KG1 (cell line): ENCODE measurements around the gene CALML3.
"Not testable (repeated sequence)": the region's sequence is repeated elsewhere in the genome, so short reads cannot be mapped to it uniquely, and the experiment has no call there.

Experiments used
- DNase-seq: peaks from one replicate; lab custom pipeline; 2025; lab: John Stamatoyannopoulos, UW

Gene CALML3

GRCh38 chr10:5524641-5525560 is at the start of gene CALML3:
CALML3 (plus strand) TSS chr10:5524961; CDS start chr10:5525086, 125 bp downstream.
- no peak for DNase-seq

GRCh38 chr10:5475088-5475487 is 49.7 kb upstream of the CALML3 start:
- not testable (repeated sequence) for DNase-seq

GRCh38 chr10:5475974-5476807 is 48.6 kb upstream of the CALML3 start:
- DNase-seq, result not testable (repeated sequence)

- DNase-seq, result no peak
Measured at GRCh38 chr10:5476918-5477525, 47.7 kb upstream of the CALML3 start.

- DNase-seq, result no peak
Measured at GRCh38 chr10:5477948-5478693, 46.6 kb upstream of the CALML3 start.

GRCh38 chr10:5478694-5479305 is 46.0 kb upstream of the CALML3 start:
- no peak for DNase-seq

GRCh38 chr10:5479481-5480161 is 45.1 kb upstream of the CALML3 start:
- DNase-seq, result no peak

- no peak for DNase-seq
Measured at GRCh38 chr10:5480162-5480941, 44.4 kb upstream of the CALML3 start.

GRCh38 chr10:5481121-5481520 is 43.6 kb upstream of the CALML3 start:
- DNase-seq, result no peak

GRCh38 chr10:5482016-5482415 is 42.7 kb upstream of the CALML3 start:
- DNase-seq, result no peak

- DNase-seq, result no peak
Measured at GRCh38 chr10:5484205-5484604, 40.6 kb upstream of the CALML3 start.

- no peak for DNase-seq
Measured at GRCh38 chr10:5485290-5485689, 39.5 kb upstream of the CALML3 start.

- no peak for DNase-seq
Measured at GRCh38 chr10:5485948-5486852, 38.6 kb upstream of the CALML3 start.

- no peak for DNase-seq
Measured at GRCh38 chr10:5486853-5487235, 37.9 kb upstream of the CALML3 start.

GRCh38 chr10:5488272-5489161 is 36.2 kb upstream of the CALML3 start:
- DNase-seq, result no peak

- DNase-seq, result no peak
Measured at GRCh38 chr10:5490032-5490431, 34.7 kb upstream of the CALML3 start.

GRCh38 chr10:5490698-5491464 is 33.9 kb upstream of the CALML3 start:
- DNase-seq, result no peak
